KMS-11 (cell line): ENCODE data around the gene SF3B1.
A peak's percentile ranks its signal among the peaks of the same experiment; 100 is the strongest.
"Not testable (repeated sequence)": the region's sequence is repeated elsewhere in the genome, so short reads cannot be mapped to it uniquely, and the experiment has no call there.

Experiments used
- H2AFZ ChIP-seq: fragments of 200-600 bp; sonication (generic); 2 replicates; pipeline ENCODE4 v1.6.1; 2016; ENCODE audit warnings: antibody characterized with exemption, mixed run types, low read depth
- H3K27ac ChIP-seq: fragments of 200-600 bp; sonication (generic); 2 replicates; pipeline ENCODE4 v1.6.1; 2016; ENCODE audit warnings: mild to moderate bottlenecking, mixed run types
- H3K27me3 ChIP-seq: fragments of 200-600 bp; sonication (generic); 2 replicates; pipeline ENCODE4 v1.6.1; 2017; ENCODE audit warnings: mild to moderate bottlenecking, low read depth, mixed run types, moderate library complexity; ENCODE audit not compliant: insufficient read depth
- H3K36me3 ChIP-seq: fragments of 200-600 bp; sonication (generic); 2 replicates; pipeline ENCODE4 v1.6.1; 2017; ENCODE audit warnings: mild to moderate bottlenecking, mixed run types; ENCODE audit not compliant: insufficient read depth
- H3K4me1 ChIP-seq: fragments of 200-600 bp; sonication (generic); 2 replicates; pipeline ENCODE4 v1.6.1; 2016; ENCODE audit warnings: mild to moderate bottlenecking, low read depth, mixed run types; ENCODE audit not compliant: poor library complexity, severe bottlenecking
- H3K4me2 ChIP-seq: fragments of 200-600 bp; sonication (generic); 2 replicates; pipeline ENCODE4 v1.7.0; 2016; ENCODE audit warnings: mild to moderate bottlenecking, mixed run types
- H3K4me3 ChIP-seq: fragments of 200-600 bp; sonication (generic); IDR thresholded peaks from 2 replicates; pipeline ENCODE4 v1.6.1; 2017; ENCODE audit warnings: low read depth, low read length, mixed read lengths; ENCODE audit not compliant: insufficient read depth
- H3K79me2 ChIP-seq: fragments of 200-600 bp; sonication (generic); 2 replicates; pipeline ENCODE4 v1.6.1; 2016; ENCODE audit warnings: low read depth, mixed run types; ENCODE audit not compliant: insufficient read depth
- H3K9ac ChIP-seq: fragments of 200-600 bp; sonication (generic); 2 replicates; pipeline ENCODE4 v1.6.1; 2016; ENCODE audit warnings: mild to moderate bottlenecking, mixed run types
- H4K20me1 ChIP-seq: fragments of 200-600 bp; sonication (generic); 2 replicates; pipeline ENCODE4 v1.6.1; 2016; ENCODE audit warnings: mild to moderate bottlenecking, mixed run types; ENCODE audit not compliant: insufficient read depth
- TF ChIP-seq, protein P1 (sequence below): fragments of 200-600 bp; sonication (generic); conservative IDR thresholded peaks from 2 replicates; pipeline ENCODE4 v1.6.1; 2017; ENCODE audit warnings: low read depth, mild to moderate bottlenecking, antibody characterized with exemption, low read length, moderate library complexity, mixed read lengths

Gene SF3B1

DNA sequence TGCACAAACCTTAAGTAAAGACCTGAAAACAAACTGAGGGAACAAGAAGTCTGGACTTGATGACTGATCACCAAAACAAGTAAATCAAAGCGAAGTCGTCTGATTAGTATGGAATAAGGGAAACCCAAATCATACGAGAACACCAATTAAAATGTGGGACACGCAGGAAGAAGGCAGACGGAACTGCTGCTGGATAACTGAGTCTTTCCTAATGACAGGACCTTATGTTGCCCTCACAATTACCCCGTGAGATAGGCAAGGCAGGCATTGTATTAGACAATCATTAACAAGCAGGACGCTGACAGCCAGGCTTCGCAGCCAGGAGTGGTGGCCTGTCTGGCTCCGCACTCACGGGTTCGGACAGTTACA, 17.9 kb upstream of the SF3B1 start:
- H3K27me3 ChIP-seq = no peaks in the 10 kb centered on the region
- H3K4me3 ChIP-seq = peak overlapping the region; percentile 41
- H3K79me2 ChIP-seq = peaks cover 40% of the 10 kb centered on the region
- peak overlapping the region; percentile 92 for H3K4me2 ChIP-seq
- peak overlapping the region; percentile 71 for H2AFZ ChIP-seq
- H3K27ac ChIP-seq = peak overlapping the region; percentile 56
- peak overlapping the region; percentile 45; the same call in 1 of the 2 replicates for H3K9ac ChIP-seq
- no peaks in the 10 kb centered on the region for H4K20me1 ChIP-seq
- no peaks in the 10 kb centered on the region for H3K36me3 ChIP-seq
- TF ChIP-seq, protein P1, sequence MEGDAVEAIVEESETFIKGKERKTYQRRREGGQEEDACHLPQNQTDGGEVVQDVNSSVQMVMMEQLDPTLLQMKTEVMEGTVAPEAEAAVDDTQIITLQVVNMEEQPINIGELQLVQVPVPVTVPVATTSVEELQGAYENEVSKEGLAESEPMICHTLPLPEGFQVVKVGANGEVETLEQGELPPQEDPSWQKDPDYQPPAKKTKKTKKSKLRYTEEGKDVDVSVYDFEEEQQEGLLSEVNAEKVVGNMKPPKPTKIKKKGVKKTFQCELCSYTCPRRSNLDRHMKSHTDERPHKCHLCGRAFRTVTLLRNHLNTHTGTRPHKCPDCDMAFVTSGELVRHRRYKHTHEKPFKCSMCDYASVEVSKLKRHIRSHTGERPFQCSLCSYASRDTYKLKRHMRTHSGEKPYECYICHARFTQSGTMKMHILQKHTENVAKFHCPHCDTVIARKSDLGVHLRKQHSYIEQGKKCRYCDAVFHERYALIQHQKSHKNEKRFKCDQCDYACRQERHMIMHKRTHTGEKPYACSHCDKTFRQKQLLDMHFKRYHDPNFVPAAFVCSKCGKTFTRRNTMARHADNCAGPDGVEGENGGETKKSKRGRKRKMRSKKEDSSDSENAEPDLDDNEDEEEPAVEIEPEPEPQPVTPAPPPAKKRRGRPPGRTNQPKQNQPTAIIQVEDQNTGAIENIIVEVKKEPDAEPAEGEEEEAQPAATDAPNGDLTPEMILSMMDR = no peak
- H3K4me1 ChIP-seq = peaks cover 20% of the 10 kb centered on the region

DNA sequence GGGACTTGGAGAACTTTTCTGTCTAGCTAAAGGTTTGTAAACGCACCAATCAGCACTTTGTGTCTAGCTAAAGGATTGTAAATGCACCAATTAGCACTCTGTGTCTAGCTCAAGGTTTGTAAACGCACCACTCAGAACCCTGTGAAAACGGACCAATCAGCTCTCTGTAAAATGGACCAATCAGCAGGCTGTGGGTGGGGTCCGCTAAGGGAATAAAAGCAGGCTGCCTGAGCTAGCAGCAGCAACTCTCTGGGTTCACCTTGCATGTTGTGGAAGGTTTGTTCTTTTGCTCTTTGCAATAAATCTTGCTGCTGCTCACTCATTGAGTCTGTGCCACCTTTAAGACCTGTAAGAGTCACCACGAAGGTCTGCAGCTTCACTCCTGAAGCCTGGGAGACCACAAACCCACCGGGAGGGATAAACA, 16.1 kb upstream of the SF3B1 start:
- not testable (repeated sequence) for H4K20me1 ChIP-seq, H3K4me2 ChIP-seq, H3K9ac ChIP-seq, H3K27me3 ChIP-seq, H3K36me3 ChIP-seq, H2AFZ ChIP-seq, H3K4me3 ChIP-seq, H3K27ac ChIP-seq
- H3K4me1 ChIP-seq = peaks cover 20% of the 10 kb centered on the region
- peaks cover 22% of the 10 kb centered on the region for H3K79me2 ChIP-seq

DNA sequence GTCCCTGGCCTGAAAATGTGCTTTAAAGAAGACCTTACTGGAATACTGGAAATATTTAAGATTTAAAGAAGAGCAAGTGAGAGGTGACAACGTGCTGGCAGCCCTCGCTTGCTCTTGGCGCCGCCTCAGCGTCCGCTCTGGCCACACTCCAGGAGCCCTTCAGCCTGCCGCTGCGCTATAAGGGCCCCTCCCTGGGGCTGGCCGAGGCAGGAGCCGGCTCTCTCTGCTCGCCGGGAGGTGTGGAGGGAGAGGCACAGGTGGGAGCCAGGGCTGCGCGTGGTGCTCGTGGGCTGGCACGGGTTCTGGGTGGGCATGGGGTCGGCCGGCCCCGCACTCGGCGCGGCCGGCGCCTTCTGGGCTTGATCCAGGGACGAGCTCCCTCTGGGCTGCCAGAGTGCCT, 15.6 kb upstream of the SF3B1 start:
- Histone ChIP-seq H4K20me1 (no peaks in the 10 kb centered on the region), H2AFZ (no peak overlapping the region), H3K27me3 (no peaks in the 10 kb centered on the region), H3K9ac (no peak overlapping the region), H3K4me2 (no peak overlapping the region), H3K79me2 (peaks cover 18% of the 10 kb centered on the region), H3K4me1 (peaks cover 20% of the 10 kb centered on the region), H3K36me3 (no peaks in the 10 kb centered on the region), H3K4me3 (no peak overlapping the region), H3K27ac (no peak overlapping the region)
- TF ChIP-seq, protein P1 = no peak

DNA sequence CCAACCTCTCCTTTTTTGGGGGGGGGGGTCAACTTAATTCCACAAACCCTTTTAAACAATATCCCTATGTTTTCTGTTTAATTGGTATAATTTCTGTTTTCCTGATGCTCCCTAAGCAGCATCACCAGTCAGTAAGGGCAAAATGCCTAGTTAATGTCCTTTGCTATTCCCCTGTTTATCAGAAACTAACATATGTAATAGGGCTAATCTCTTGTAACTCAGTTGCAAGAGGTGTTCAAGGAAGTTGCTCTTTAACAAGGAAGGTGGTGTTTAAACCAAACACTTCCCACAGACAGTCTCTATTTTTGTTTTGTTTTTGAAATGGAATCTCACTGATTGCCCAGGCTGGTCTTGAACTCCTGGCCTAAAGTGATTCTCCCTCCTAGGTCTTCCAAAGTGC, 12.0 kb upstream of the SF3B1 start:
- no peak overlapping the region for H3K27ac ChIP-seq
- no peaks in the 10 kb centered on the region for H3K27me3 ChIP-seq
- no peaks in the 10 kb centered on the region for H3K4me1 ChIP-seq
- H3K9ac ChIP-seq = no peak overlapping the region
- no peaks in the 10 kb centered on the region for H3K79me2 ChIP-seq
- H4K20me1 ChIP-seq = no peaks in the 10 kb centered on the region
- no peak overlapping the region for H3K4me3 ChIP-seq
- H3K36me3 ChIP-seq = no peaks in the 10 kb centered on the region
- H2AFZ ChIP-seq = no peak overlapping the region
- no peak overlapping the region for H3K4me2 ChIP-seq
- TF ChIP-seq, protein P1 = no peak

DNA sequence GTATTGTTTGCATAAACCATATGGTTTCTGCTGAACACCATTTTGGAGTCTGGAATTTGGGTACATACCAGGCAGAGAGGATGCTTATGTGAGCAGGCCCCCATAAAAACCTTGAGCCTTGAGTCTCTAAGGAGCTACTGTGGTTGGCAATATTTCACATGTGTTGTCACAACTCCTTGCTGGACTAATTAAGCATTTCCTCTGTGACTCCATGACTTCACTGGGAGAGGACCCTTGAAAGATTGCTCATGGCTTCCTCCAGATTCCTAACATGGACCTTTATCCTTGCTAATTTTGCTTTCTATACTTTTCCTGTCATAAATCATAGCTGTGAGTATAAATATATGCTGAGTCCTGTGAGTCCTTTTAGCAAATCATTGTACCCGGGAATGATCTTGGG, 10.9 kb upstream of the SF3B1 start:
- no peaks in the 10 kb centered on the region for H3K79me2 ChIP-seq
- H3K4me2 ChIP-seq = no peak overlapping the region
- H2AFZ ChIP-seq = no peak overlapping the region
- no peaks in the 10 kb centered on the region for H3K27me3 ChIP-seq
- no peak overlapping the region for H3K27ac ChIP-seq
- H3K36me3 ChIP-seq = no peaks in the 10 kb centered on the region
- TF ChIP-seq, protein P1 = no peak
- H4K20me1 ChIP-seq = no peaks in the 10 kb centered on the region
- H3K9ac ChIP-seq = no peak overlapping the region
- H3K4me3 ChIP-seq = no peak overlapping the region
- H3K4me1 ChIP-seq = no peaks in the 10 kb centered on the region
